SK-N-SH treated with all-trans-retinoic acid at 6 μM for 48 hours (cell line): ENCODE measurements around the gene ST6GAL2.

Source experiments
- ATAC-seq: fragments of 200-7000 bp; cut with Tn5 transposase; 3 replicates; pipeline ENCODE4 v1.9.1; 2020; ENCODE audit warnings: mild to moderate bottlenecking, moderate library complexity
- ARNTL ChIP-seq: fragments of 450-650 bp; formaldehyde crosslinking; IDR thresholded peaks from 2 replicates; pipeline ENCODE4 v1.5.0; 2020; ENCODE audit warnings: low read depth, mild to moderate bottlenecking, moderate library complexity, borderline replicate concordance
- BACH2 ChIP-seq: fragments of 250-450 bp; sonication (Bioruptor Pico); IDR thresholded peaks from 2 replicates; pipeline ENCODE4 v1.9.0; 2021; ENCODE audit warnings: mild to moderate bottlenecking, borderline replicate concordance
- CREB5 ChIP-seq: fragments of 250-450 bp; sonication (Bioruptor Pico); IDR thresholded peaks from 2 replicates; pipeline ENCODE4 v1.5.1; 2020; ENCODE audit warnings: low read depth, mild to moderate bottlenecking, moderate library complexity
- ESRRG ChIP-seq: fragments of 250-450 bp; sonication (Bioruptor Pico); IDR thresholded peaks from 2 replicates; pipeline ENCODE4 v1.6.1; 2021; ENCODE audit warnings: mild to moderate bottlenecking
- GLIS3 ChIP-seq: fragments of 250-450 bp; sonication (Bioruptor Pico); IDR thresholded peaks from 2 replicates; pipeline ENCODE4 v1.5.0; 2020; ENCODE audit warnings: mild to moderate bottlenecking, moderate library complexity
- ISL1 ChIP-seq: fragments of 250-450 bp; sonication (Bioruptor Pico); IDR thresholded peaks from 2 replicates; pipeline ENCODE4 v2.1.2; 2022; ENCODE audit warnings: mild to moderate bottlenecking, moderate library complexity
- PATZ1 ChIP-seq: fragments of 250-450 bp; sonication (Bioruptor Pico); IDR thresholded peaks from 2 replicates; pipeline ENCODE4 v1.8.0; 2020; ENCODE audit warnings: mild to moderate bottlenecking, moderate library complexity, borderline replicate concordance
- PPARA ChIP-seq: fragments of 250-450 bp; sonication (Bioruptor Pico); IDR thresholded peaks from 2 replicates; pipeline ENCODE4 v1.5.0; 2020; ENCODE audit warnings: mild to moderate bottlenecking, borderline replicate concordance
- TCF4 ChIP-seq: fragments of 250-450 bp; sonication (Bioruptor Pico); IDR thresholded peaks from 2 replicates; pipeline ENCODE4 v1.8.0; 2021; ENCODE audit warnings: mild to moderate bottlenecking, moderate library complexity, borderline replicate concordance
- TOX ChIP-seq: fragments of 250-450 bp; sonication (Bioruptor Pico); IDR thresholded peaks from 2 replicates; pipeline ENCODE4 v1.8.0; 2021; ENCODE audit warnings: mild to moderate bottlenecking, moderate library complexity, borderline replicate concordance
- TSHZ2 ChIP-seq: fragments of 250-450 bp; sonication (Bioruptor Pico); IDR thresholded peaks from 2 replicates; pipeline ENCODE4 v1.5.0; 2020; ENCODE audit warnings: mild to moderate bottlenecking, moderate library complexity
- ZC3H10 ChIP-seq: fragments of 250-450 bp; sonication (Bioruptor Pico); IDR thresholded peaks from 2 replicates; pipeline ENCODE4 v1.5.1; 2021; ENCODE audit warnings: mild to moderate bottlenecking, moderate library complexity
- ZFP3 ChIP-seq: fragments of 250-450 bp; sonication (Bioruptor Pico); IDR thresholded peaks from 2 replicates; pipeline ENCODE4 v1.5.0; 2020; ENCODE audit warnings: mild to moderate bottlenecking, moderate library complexity
- ZFP30 ChIP-seq: fragments of 450-650 bp; formaldehyde crosslinking; IDR thresholded peaks from 2 replicates; pipeline ENCODE4 v1.5.0; 2022; ENCODE audit warnings: mild to moderate bottlenecking, moderate library complexity
- ZNF70 ChIP-seq: fragments of 450-650 bp; formaldehyde crosslinking; IDR thresholded peaks from 2 replicates; pipeline ENCODE4 v1.5.0; 2020; ENCODE audit warnings: mild to moderate bottlenecking, moderate library complexity
- ZNF8 ChIP-seq: fragments of 450-650 bp; formaldehyde crosslinking; IDR thresholded peaks from 2 replicates; pipeline ENCODE4 v1.5.0; 2020; ENCODE audit warnings: mild to moderate bottlenecking, moderate library complexity

The ST6GAL2 gene

GRCh38 chr2:106828119-106828518, 57.8 kb downstream of the ST6GAL2 start (continued):
- TF ChIP-seq PATZ1 (CRISPR knock-in tag) (no peak), GLIS3 (CRISPR knock-in tag) (no peak), BACH2 (CRISPR knock-in tag) (no peak), ZNF70 (CRISPR knock-in tag) (no peak), TSHZ2 (no peak)

GRCh38 chr2:106827158-106827557, 58.8 kb downstream of the ST6GAL2 start:
- peak; percentile 78 for ATAC-seq
- TF ChIP-seq PPARA (CRISPR knock-in tag) (no peak), ZNF8 (CRISPR knock-in tag) (no peak), CREB5 (CRISPR knock-in tag) (0 out of 2 replicates have a peak, but pooled peaks have one; percentile 18), TOX (CRISPR knock-in tag) (no peak), ISL1 (peak; percentile 38; the same call in 1 of the 2 replicates), ZNF70 (CRISPR knock-in tag) (no peak), ZC3H10 (CRISPR knock-in tag) (no peak), ARNTL (CRISPR knock-in tag) (no peak)

GRCh38 chr2:106825161-106825560, 60.8 kb downstream of the ST6GAL2 start:
- TF ChIP-seq ZNF8 (CRISPR knock-in tag) (no peak), ZNF70 (CRISPR knock-in tag) (no peak), GLIS3 (CRISPR knock-in tag) (no peak), CREB5 (CRISPR knock-in tag) (no peak)
- peak; percentile 20; the same call in 1 of the 3 replicates for ATAC-seq

GRCh38 chr2:106816974-106817373, 69.0 kb downstream of the ST6GAL2 start:
- no peak for TF ChIP-seq TSHZ2
- TF ChIP-seq ARNTL (CRISPR knock-in tag), result no peak
- TF ChIP-seq ZNF70 (CRISPR knock-in tag), result no peak
- TF ChIP-seq ZNF8 (CRISPR knock-in tag), result no peak
- TF ChIP-seq ZFP30 (CRISPR knock-in tag), result no peak
- TF ChIP-seq ESRRG (CRISPR knock-in tag), result no peak
- no peak for TF ChIP-seq ZFP3 (CRISPR knock-in tag)
- TF ChIP-seq ZC3H10 (CRISPR knock-in tag), result no peak
- no peak for TF ChIP-seq TCF4
- TF ChIP-seq PATZ1 (CRISPR knock-in tag), result no peak
- TF ChIP-seq, all 23 proteins: peak for 0
- ATAC-seq, result no peak
